Lower leg skin (tissue), 3 donors: ENCODE data around the gene RIC3.

Source experiments
- POLR2A ChIP-seq, 2 donors: fragments of 450-650 bp; IDR thresholded peaks; one replicate each; pipeline ENCODE4 v1.6.1; 2016 to 2017; ENCODE audit warnings: antibody characterized with exemption in 2 of 2, mild to moderate bottlenecking in 1 of 2, moderate library complexity in 1 of 2
- TF ChIP-seq, protein P1 (sequence below), 3 donors: fragments of 450-650 bp; IDR thresholded peaks; one replicate each; pipeline ENCODE4 v1.5.1; 2016; ENCODE audit warnings: antibody characterized with exemption in 3 of 3, mild to moderate bottlenecking in 3 of 3, moderate library complexity in 2 of 3

DNA sequence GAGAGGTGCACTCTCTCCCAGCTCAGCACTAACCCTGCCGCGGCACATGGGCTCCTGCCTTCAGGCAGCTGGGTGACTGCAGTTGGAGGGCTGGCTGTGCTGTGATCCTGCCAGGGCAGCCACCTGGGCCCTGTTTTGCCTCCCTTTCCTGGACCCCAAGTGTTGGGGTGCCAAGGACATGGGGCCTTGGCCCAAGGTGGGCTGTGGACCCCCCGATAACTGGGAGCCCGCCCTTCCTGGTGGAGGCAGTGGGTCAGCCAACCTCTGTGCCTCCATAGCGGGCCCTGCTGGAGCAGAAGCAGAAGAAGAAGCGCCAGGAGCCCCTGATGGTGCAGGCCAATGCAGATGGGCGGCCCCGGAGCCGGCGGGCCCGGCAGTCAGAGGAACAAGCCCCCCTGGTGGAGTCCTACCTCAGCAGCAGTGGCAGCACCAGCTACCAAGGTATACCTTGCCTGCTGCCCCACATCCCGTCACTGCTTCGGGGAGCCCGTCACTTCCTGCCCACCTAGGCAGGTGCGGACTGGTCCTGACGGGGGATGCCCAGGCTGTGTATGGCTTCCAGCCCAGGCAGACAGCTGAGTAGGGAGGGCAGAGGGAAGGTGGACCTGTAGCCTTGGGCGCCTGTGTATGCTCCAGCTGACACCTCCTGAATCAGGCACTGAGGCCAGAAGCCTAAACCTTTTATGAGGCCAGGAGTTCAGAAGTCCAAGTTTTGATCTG, 78.9 kb downstream of the RIC3 start:
- TF ChIP-seq POLR2A (IDR thresholded peaks at IDR 0.05) = no peak
- TF ChIP-seq, protein P1, sequence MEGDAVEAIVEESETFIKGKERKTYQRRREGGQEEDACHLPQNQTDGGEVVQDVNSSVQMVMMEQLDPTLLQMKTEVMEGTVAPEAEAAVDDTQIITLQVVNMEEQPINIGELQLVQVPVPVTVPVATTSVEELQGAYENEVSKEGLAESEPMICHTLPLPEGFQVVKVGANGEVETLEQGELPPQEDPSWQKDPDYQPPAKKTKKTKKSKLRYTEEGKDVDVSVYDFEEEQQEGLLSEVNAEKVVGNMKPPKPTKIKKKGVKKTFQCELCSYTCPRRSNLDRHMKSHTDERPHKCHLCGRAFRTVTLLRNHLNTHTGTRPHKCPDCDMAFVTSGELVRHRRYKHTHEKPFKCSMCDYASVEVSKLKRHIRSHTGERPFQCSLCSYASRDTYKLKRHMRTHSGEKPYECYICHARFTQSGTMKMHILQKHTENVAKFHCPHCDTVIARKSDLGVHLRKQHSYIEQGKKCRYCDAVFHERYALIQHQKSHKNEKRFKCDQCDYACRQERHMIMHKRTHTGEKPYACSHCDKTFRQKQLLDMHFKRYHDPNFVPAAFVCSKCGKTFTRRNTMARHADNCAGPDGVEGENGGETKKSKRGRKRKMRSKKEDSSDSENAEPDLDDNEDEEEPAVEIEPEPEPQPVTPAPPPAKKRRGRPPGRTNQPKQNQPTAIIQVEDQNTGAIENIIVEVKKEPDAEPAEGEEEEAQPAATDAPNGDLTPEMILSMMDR (IDR thresholded peaks at IDR 0.05) = no peak
